ENCODE data around the gene PLD4.
"Not testable (repeated sequence)": the region's sequence is repeated elsewhere in the genome, so short reads cannot be mapped to it uniquely, and the experiment has no call there.

- TF ChIP-seq CTCF, POLR2A (IDR thresholded peaks at IDR 0.05): not testable (repeated sequence)
These were observed 20.6 kb downstream of the PLD4 start for GRCh38 chr14:104945266-104945665.

Measured in Peyer's patch (tissue), 4 donors.